Measurements from ENCODE around the gene CC2D2A.

Gene CC2D2A

GRCh38 chr4:15455290-15455689, 14.4 kb upstream of the CC2D2A start:
- Histone ChIP-seq H3K4me3 (ENCODE audit: low read depth, low read length) (no peak overlapping the region), H3K9me3 (ENCODE audit: severe bottlenecking) (no peaks in the 10 kb centered on the region), H3K27me3 (ENCODE audit: insufficient read depth, low read depth, severe bottlenecking) (no peaks in the 10 kb centered on the region), H3K36me3 (no peaks in the 10 kb centered on the region), H3K27ac (no peak overlapping the region)
- no peak for DNase-seq
- TF ChIP-seq CTCF (IDR thresholded peaks at IDR 0.05; ENCODE audit: low read depth, low read length) = no peak

GRCh38 chr4:15457406-15458201, 12.1 kb upstream of the CC2D2A start:
- no peaks in the 10 kb centered on the region for H3K27me3 ChIP-seq (ENCODE audit: insufficient read depth, low read depth, severe bottlenecking)
- H3K36me3 ChIP-seq = no peaks in the 10 kb centered on the region
- no peak overlapping the region for H3K4me3 ChIP-seq (ENCODE audit: low read depth, low read length)
- H3K27ac ChIP-seq = no peak overlapping the region
- no peak for DNase-seq
- TF ChIP-seq CTCF (IDR thresholded peaks at IDR 0.05; ENCODE audit: low read depth, low read length) = peak; percentile 51
- H3K9me3 ChIP-seq (ENCODE audit: severe bottlenecking) = no peaks in the 10 kb centered on the region

- Histone ChIP-seq H3K27me3 (ENCODE audit: insufficient read depth, low read depth, severe bottlenecking) (no peaks in the 10 kb centered on the region), H3K4me3 (ENCODE audit: low read depth, low read length) (no peak overlapping the region), H3K9me3 (ENCODE audit: severe bottlenecking) (no peaks in the 10 kb centered on the region), H3K36me3 (no peaks in the 10 kb centered on the region), H3K27ac (no peak overlapping the region)
- TF ChIP-seq CTCF (IDR thresholded peaks at IDR 0.05; ENCODE audit: low read depth, low read length) = no peak
- DNase-seq = no peak
These were observed 11.1 kb upstream of the CC2D2A start for GRCh38 chr4:15458616-15459015.

GRCh38 chr4:15459706-15460105, 10.0 kb upstream of the CC2D2A start:
- DNase-seq = no peak
- Histone ChIP-seq H3K27ac (no peak overlapping the region), H3K27me3 (ENCODE audit: insufficient read depth, low read depth, severe bottlenecking) (no peaks in the 10 kb centered on the region), H3K4me3 (ENCODE audit: low read depth, low read length) (no peak overlapping the region), H3K36me3 (no peaks in the 10 kb centered on the region), H3K9me3 (ENCODE audit: severe bottlenecking) (no peaks in the 10 kb centered on the region)
- no peak for TF ChIP-seq CTCF (IDR thresholded peaks at IDR 0.05; ENCODE audit: low read depth, low read length)

GRCh38 chr4:15466596-15466995, 3.1 kb upstream of the CC2D2A start:
- Histone ChIP-seq H3K36me3 (no peaks in the 10 kb centered on the region), H3K9me3 (ENCODE audit: severe bottlenecking) (no peaks in the 10 kb centered on the region), H3K27me3 (ENCODE audit: insufficient read depth, low read depth, severe bottlenecking) (no peaks in the 10 kb centered on the region), H3K4me3 (ENCODE audit: low read depth, low read length) (no peak overlapping the region), H3K27ac (no peak overlapping the region)
- TF ChIP-seq CTCF (IDR thresholded peaks at IDR 0.05; ENCODE audit: low read depth, low read length) = no peak
- no peak for DNase-seq

GRCh38 chr4:15470128-15470475, 420 bp downstream of the CC2D2A start:
- no peaks in the 10 kb centered on the region for H3K36me3 ChIP-seq
- H3K4me3 ChIP-seq (ENCODE audit: low read depth, low read length) = peak overlapping the region; percentile 53
- H3K9me3 ChIP-seq (ENCODE audit: severe bottlenecking) = no peaks in the 10 kb centered on the region
- peak overlapping the region; percentile 51 for H3K27ac ChIP-seq
- H3K27me3 ChIP-seq (ENCODE audit: insufficient read depth, low read depth, severe bottlenecking) = no peaks in the 10 kb centered on the region
- no peak for DNase-seq
- TF ChIP-seq CTCF (IDR thresholded peaks at IDR 0.05; ENCODE audit: low read depth, low read length) = no peak
